ENCODE data around the gene ANOS1. TPM values are rescaled to one million over a fixed set of nuclear protein-coding genes. Genes with fewer than 3 reads are reported as not detected.
A peak's percentile ranks its signal among the peaks of the same experiment; 100 is the strongest.

ANOS1 gene
- total RNA-seq, 1 donor from 2014 or later = 0.26 TPM

DNA sequence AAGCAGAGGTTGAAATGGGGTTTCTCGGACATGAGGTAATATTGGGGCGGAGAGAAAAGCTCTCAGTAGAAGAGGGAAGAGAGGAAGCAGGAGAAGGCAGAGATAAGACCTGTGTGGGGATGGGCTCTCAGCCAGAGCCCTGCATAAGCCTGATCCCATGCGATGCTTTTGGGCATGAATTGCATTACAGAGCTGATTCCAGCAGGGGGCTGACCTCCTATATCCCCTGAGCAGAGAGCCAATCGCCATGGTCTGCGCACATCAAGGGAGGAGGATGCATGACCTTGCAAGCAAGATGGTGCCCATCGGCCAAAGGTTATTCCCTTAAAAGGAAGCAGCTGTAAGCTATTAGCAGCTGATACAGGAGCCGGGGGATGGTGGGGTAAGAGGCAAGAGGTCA lies 7.6 kb downstream of the ANOS1 start:
- TF ChIP-seq, protein P1, sequence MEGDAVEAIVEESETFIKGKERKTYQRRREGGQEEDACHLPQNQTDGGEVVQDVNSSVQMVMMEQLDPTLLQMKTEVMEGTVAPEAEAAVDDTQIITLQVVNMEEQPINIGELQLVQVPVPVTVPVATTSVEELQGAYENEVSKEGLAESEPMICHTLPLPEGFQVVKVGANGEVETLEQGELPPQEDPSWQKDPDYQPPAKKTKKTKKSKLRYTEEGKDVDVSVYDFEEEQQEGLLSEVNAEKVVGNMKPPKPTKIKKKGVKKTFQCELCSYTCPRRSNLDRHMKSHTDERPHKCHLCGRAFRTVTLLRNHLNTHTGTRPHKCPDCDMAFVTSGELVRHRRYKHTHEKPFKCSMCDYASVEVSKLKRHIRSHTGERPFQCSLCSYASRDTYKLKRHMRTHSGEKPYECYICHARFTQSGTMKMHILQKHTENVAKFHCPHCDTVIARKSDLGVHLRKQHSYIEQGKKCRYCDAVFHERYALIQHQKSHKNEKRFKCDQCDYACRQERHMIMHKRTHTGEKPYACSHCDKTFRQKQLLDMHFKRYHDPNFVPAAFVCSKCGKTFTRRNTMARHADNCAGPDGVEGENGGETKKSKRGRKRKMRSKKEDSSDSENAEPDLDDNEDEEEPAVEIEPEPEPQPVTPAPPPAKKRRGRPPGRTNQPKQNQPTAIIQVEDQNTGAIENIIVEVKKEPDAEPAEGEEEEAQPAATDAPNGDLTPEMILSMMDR (IDR thresholded peaks at IDR 0.05; ENCODE audit: insufficient read depth, low read length, severe bottlenecking) = peak; percentile 17
- H3K4me3 ChIP-seq (ENCODE audit: low read depth, low read length) = no peak overlapping the region
- DNase-seq (ENCODE audit: low read depth) = no peak
- FAIRE-seq = no peak
- H3K36me3 ChIP-seq (ENCODE audit: control insufficient read depth, insufficient read depth, low read length) = no peaks in the 10 kb centered on the region
- H3K27me3 ChIP-seq (ENCODE audit: control insufficient read depth, insufficient read depth, low read length) = peaks cover 3% of the 10 kb centered on the region

DNA sequence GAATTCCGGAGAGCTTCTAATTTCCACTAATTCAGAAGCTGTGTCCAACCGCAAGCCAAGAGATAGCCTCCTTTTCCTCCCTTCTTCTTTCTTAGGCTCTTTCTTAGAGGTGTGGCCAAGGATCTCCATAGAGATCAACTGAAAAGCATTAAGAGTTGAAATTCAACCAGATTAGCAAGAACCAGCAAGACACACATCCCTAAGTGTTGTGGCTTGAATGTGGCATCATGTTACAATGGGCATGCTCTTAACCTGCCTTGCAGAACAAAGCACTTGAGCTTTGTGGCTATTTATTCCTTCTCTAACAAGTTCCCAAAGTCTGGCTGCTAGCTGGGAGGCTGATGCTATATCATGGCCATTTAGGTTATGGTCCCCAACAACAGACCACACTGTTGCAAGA lies 10.4 kb downstream of the ANOS1 start:
- DNase-seq (ENCODE audit: low read depth) (no peak), FAIRE-seq (no peak)
- Histone ChIP-seq H3K36me3 (ENCODE audit: control insufficient read depth, insufficient read depth, low read length) (no peaks in the 10 kb centered on the region), H3K4me3 (ENCODE audit: low read depth, low read length) (no peak overlapping the region), H3K27me3 (ENCODE audit: control insufficient read depth, insufficient read depth, low read length) (peaks cover 3% of the 10 kb centered on the region)
- TF ChIP-seq, protein P1 (IDR thresholded peaks at IDR 0.05; ENCODE audit: insufficient read depth, low read length, severe bottlenecking) = no peak

DNA sequence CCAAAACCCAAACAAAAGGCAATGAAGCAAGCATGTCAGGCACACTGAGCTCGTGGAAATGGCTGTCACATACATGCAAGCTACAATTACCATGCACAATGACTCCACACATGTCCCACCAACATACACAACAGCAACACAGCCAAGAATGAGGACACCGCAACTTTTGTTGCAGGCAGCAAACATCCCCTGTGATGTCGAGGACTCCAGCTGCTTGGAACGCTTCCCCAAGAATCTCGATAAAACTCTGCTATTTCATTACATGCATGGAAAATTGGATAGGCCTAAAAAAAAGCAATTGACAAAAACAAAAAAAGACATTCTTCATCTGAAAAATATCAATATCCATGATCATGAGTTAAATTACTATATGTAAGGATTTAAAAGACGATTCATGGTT lies 11.8 kb downstream of the ANOS1 start:
- DNase-seq (ENCODE audit: low read depth) (no peak), FAIRE-seq (no peak)
- Histone ChIP-seq H3K27me3 (ENCODE audit: control insufficient read depth, insufficient read depth, low read length) (peaks cover 3% of the 10 kb centered on the region), H3K4me3 (ENCODE audit: low read depth, low read length) (no peak overlapping the region), H3K36me3 (ENCODE audit: control insufficient read depth, insufficient read depth, low read length) (no peaks in the 10 kb centered on the region)
- TF ChIP-seq, protein P1 (IDR thresholded peaks at IDR 0.05; ENCODE audit: insufficient read depth, low read length, severe bottlenecking) = no peak

DNA sequence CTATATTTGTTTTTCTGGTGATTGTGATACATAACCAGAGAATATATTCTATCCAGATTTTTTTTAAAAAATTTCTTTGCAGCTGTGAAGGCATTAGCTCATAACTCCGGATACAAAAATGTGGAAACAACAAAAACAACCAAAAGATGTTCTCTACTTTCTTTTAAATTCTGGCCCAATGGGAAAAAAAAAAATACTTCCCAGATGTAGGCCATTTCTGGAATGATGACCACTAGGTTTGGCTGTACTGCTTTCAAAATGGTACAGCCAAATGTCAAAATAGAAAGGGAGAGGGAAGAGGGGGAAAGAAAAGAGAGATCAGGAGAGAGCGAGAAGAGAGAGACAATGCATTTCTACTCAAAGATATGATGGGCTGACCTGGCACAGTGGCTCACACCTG lies 14.6 kb downstream of the ANOS1 start:
- no peak for DNase-seq (ENCODE audit: low read depth)
- TF ChIP-seq, protein P1 (IDR thresholded peaks at IDR 0.05; ENCODE audit: insufficient read depth, low read length, severe bottlenecking) = no peak
- Histone ChIP-seq H3K36me3 (ENCODE audit: control insufficient read depth, insufficient read depth, low read length) (no peaks in the 10 kb centered on the region), H3K27me3 (ENCODE audit: control insufficient read depth, insufficient read depth, low read length) (no peaks in the 10 kb centered on the region), H3K4me3 (ENCODE audit: low read depth, low read length) (no peak overlapping the region)
- no peak for FAIRE-seq

DNA sequence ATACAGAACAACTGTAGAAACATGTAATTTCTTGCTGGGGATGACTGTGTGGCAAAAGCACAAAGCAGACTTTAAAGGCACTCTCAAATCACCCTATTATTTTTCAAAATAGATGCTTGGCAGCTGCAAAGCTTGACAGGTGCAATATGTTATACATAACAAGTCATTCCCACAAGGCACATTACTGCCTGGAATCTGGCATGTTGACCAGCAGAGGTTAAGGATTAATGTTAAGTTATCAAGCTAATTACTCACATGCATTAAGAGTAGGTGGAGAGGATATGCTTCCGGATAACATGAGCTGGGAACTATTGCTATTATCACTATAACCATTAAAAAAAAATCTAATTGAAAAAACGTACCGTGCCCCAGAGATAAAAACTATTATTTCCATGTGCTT lies 17.8 kb downstream of the ANOS1 start:
- TF ChIP-seq, protein P1 (IDR thresholded peaks at IDR 0.05; ENCODE audit: insufficient read depth, low read length, severe bottlenecking) = no peak
- FAIRE-seq = no peak
- Histone ChIP-seq H3K36me3 (ENCODE audit: control insufficient read depth, insufficient read depth, low read length) (no peaks in the 10 kb centered on the region), H3K27me3 (ENCODE audit: control insufficient read depth, insufficient read depth, low read length) (no peaks in the 10 kb centered on the region), H3K4me3 (ENCODE audit: low read depth, low read length) (no peak overlapping the region)
- no peak for DNase-seq (ENCODE audit: low read depth)

DNA sequence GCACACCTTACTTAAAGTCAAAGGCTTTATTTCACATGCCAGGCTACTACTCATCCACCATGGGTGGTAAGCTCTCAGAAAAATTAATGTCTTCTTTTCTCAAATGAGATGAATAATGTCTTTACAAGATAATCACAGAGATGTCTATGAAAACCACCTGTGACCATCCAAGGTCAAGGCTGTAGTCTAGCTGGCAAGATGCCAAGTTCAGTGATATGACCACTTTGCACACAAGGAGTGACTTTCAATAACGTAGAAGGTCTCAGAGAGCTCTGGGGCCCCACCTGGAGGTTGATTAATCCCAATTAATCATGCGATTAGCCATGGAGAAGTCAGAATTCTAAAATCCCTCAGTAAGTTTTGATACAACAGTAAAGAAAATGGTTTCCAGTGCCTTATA lies 20.5 kb downstream of the ANOS1 start:
- TF ChIP-seq, protein P1 (IDR thresholded peaks at IDR 0.05; ENCODE audit: insufficient read depth, low read length, severe bottlenecking) = no peak
- Histone ChIP-seq H3K27me3 (ENCODE audit: control insufficient read depth, insufficient read depth, low read length) (no peaks in the 10 kb centered on the region), H3K4me3 (ENCODE audit: low read depth, low read length) (no peak overlapping the region), H3K36me3 (ENCODE audit: control insufficient read depth, insufficient read depth, low read length) (no peaks in the 10 kb centered on the region)
- FAIRE-seq = no peak
- no peak for DNase-seq (ENCODE audit: low read depth)
